ENCODE measurements around the gene STX8. TPM values are rescaled to one million over a fixed set of nuclear protein-coding genes. Genes with fewer than 3 reads are reported as not detected.

Gene STX8
- total RNA-seq, 1 donor from 2014 or later: 63.6 TPM

GRCh38 chr17:9251273-9251672, 324.3 kb downstream of the STX8 start:
- DNase-seq (ENCODE audit: low spot score in 2 of 2): no peak
- no peak for FAIRE-seq

- no peak for FAIRE-seq
Observed at GRCh38 chr17:9249245-9249953, 326.2 kb downstream of the STX8 start.

GRCh38 chr17:9247401-9247938, 328.1 kb downstream of the STX8 start:
- no peak for FAIRE-seq
- no peak for DNase-seq (ENCODE audit: low spot score in 2 of 2)

More at GRCh38 chr17:9249245-9249953, 326.2 kb downstream of the STX8 start:
- DNase-seq (ENCODE audit: low spot score in 2 of 2): no peak

- FAIRE-seq (no peak), DNase-seq (ENCODE audit: low spot score in 2 of 2) (peak in 1 of 2 donors; percentile 61)
Observed at GRCh38 chr17:9244066-9245052, 331.3 kb downstream of the STX8 start.

DNA sequence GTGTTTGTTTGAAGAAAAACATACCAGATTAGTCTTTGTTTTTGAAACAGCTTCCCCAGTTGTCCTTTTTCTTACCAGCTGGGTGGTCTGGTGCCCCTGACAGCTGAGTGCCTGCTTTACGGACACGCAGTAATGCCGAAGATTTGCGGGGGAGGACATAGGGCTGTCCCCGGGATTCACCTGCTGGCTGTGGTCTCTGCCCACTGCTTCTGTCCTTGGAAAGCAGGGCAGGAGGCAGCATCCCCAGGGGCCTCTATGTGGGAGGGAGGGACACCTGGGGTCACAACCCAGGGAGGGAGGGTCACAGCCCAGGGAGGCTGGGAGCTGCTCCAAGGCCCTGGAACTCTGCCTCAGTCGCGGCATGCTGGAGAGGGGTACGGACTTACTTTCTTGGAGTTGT, 332.6 kb downstream of the STX8 start:
- DNase-seq (ENCODE audit: low spot score in 2 of 2): no peak
- FAIRE-seq: no peak

- no peak for DNase-seq (ENCODE audit: low spot score in 2 of 2)
- no peak for FAIRE-seq
Observed at GRCh38 chr17:9242497-9242881, 333.1 kb downstream of the STX8 start.

- DNase-seq (ENCODE audit: low spot score in 2 of 2): no peak
- FAIRE-seq: no peak
Observed at GRCh38 chr17:9241774-9242496, 333.7 kb downstream of the STX8 start.

GRCh38 chr17:9241371-9241712, 334.3 kb downstream of the STX8 start:
- peak; percentile 51 to 65 for DNase-seq (ENCODE audit: low spot score in 2 of 2)

DNA sequence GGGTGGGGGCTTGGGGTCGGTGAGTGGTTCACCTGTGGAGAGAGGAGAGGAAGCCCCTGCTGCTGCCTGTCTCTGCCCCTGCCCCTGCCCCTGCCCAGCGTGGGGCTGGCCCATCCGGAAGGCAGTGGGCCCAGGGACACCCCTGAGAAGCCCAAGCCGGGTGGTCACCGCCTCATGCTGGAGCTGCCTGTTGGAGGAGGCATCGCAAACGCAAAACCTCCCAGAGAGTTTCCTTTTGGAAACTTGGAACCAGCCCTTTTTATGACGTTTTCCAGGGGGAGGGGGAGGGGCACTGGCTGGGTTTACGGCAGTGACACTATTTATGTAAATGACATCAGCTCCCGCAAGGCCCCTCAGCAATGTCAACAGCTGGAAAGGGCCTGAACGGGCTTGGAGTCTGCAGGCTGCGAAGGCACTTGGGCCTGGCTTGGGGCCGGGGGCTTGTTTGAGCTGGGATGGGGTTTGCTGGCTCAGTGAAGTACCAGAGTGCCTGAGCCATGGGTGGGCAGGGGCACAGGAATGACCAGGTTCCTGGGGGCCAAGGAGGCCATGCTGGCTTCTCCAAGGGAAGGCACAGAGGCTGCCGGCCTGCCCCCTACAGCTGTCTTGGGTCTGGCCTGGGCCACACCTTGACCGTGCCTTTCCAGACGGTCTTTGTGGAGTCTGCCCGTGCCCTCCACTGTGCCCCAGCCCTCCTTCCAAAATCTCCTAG, 334.8 kb downstream of the STX8 start:
- DNase-seq (ENCODE audit: low spot score in 2 of 2) (peak; percentile 68 to 75), FAIRE-seq (no peak)

More at GRCh38 chr17:9241371-9241712, 334.3 kb downstream of the STX8 start:
- FAIRE-seq: no peak

- no peak for FAIRE-seq
Observed at GRCh38 chr17:9239793-9240658, 335.6 kb downstream of the STX8 start.

GRCh38 chr17:9239246-9239792, 336.3 kb downstream of the STX8 start:
- FAIRE-seq: no peak

More at GRCh38 chr17:9239793-9240658, 335.6 kb downstream of the STX8 start:
- DNase-seq (ENCODE audit: low spot score in 2 of 2): peak; percentile 95 to 98

GRCh38 chr17:9238340-9239245, 337.0 kb downstream of the STX8 start:
- no peak for FAIRE-seq
- no peak for DNase-seq (ENCODE audit: low spot score in 2 of 2)

More at GRCh38 chr17:9239246-9239792, 336.3 kb downstream of the STX8 start:
- DNase-seq (ENCODE audit: low spot score in 2 of 2): no peak

DNA sequence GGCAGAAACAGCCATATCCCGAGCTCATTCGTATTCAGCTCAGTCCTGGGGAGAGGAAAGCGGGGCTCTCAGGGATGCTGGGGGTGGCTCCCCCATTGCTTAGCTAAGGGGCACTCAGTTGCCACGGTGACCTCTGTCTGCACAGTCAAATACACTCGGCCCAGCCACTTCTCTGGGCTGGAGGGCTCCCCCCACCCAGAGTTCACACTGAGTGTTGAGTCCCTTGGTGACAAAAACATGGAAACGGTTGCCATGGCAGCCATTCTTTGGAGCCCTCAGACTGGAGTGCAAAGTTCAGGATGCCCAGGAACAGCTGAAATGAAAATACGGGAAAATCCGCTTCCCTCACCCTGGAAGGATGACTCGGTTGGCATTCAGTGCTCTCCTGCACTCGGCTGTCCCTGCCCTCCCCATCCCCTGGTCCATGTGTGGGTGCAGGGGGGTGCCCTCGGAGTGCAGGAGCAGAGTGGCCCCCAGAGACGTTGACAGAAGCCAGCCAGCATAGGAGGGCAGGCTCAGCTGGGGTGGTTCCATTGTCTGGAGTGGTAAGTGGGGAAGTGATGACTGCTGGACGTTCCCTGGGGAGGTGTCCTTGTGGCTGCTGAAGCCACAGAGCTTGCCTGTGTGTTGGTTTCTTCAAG, 337.8 kb downstream of the STX8 start:
- FAIRE-seq: no peak
- DNase-seq (ENCODE audit: low spot score in 2 of 2): no peak

DNA sequence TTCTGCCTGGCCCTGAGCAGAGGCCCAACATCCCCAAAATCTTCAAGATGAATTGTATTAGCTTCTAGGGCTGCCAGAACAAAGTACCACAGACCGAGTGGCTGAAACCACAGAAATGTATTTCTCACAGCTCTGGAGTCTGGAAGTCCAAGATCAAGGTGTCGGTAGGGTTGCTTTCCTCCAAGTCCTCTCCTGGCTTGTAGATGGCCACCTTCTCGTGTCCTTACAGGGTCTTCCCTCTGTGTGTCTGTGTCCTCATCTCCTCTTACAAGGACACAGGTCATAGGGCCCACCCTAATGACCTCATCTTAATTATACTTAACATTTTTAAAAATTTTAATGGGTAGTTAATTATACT, 338.6 kb downstream of the STX8 start:
- DNase-seq (ENCODE audit: low spot score in 2 of 2) (no peak), FAIRE-seq (no peak)

GRCh38 chr17:9236286-9237052, 339.2 kb downstream of the STX8 start:
- FAIRE-seq (no peak), DNase-seq (ENCODE audit: low spot score in 2 of 2) (no peak)

GRCh38 chr17:9235346-9235745, 340.3 kb downstream of the STX8 start:
- no peak for FAIRE-seq

More at GRCh38 chr17:9235346-9235745, 340.3 kb downstream of the STX8 start:
- DNase-seq (ENCODE audit: low spot score in 2 of 2): no peak

Data from frontal cortex (tissue), 4 donors.